ENCODE data around the gene MGAT5B. TPM values are rescaled to one million over a fixed set of nuclear protein-coding genes. Genes with fewer than 3 reads are reported as not detected.

The MGAT5B gene
- total and polyA plus RNA-seq, 8 donors: 0.10 to 1.7 (median 0.32) TPM; not detected in 4

GRCh38 chr17:76903631-76904030 is 35.4 kb downstream of the MGAT5B start:
- DNase-seq: no peak
- WGBS, 5 donors: 67 to 75% (median 71%) methylated on average over 6 to 9 of the region's 9 CpGs
- Histone ChIP-seq H3K36me3 (no peaks in the 10 kb centered on the region), H3K27ac (no peak overlapping the region), H3K4me1 (no peaks in the 10 kb centered on the region), H3K9me3 (no peaks in the 10 kb centered on the region), H3K27me3 (peaks cover 0 to 31% (median 14%) of the 10 kb centered on the region in 3 donors), H3K4me3 (no peak overlapping the region)
- TF ChIP-seq EP300 (IDR thresholded peaks at IDR 0.05): no peak
- TF ChIP-seq CTCF (IDR thresholded peaks at IDR 0.05): no peak
- intact Hi-C loops (cut with DNase I; ENCODE audit: low total_unique reads): no loop called here

GRCh38 chr17:76904116-76904515 is 35.9 kb downstream of the MGAT5B start:
- TF ChIP-seq POLR2AphosphoS5 (IDR thresholded peaks at IDR 0.05) (no peak), CTCF (IDR thresholded peaks at IDR 0.05) (no peak), POLR2A (IDR thresholded peaks at IDR 0.05) (no peak), EP300 (IDR thresholded peaks at IDR 0.05) (no peak)
- Histone ChIP-seq H3K9me3 (no peaks in the 10 kb centered on the region), H3K4me3 (no peak overlapping the region), H3K27me3 (peaks cover 0 to 30% (median 14%) of the 10 kb centered on the region in 3 donors), H3K27ac (no peak overlapping the region), H3K36me3 (no peaks in the 10 kb centered on the region), H3K4me1 (no peaks in the 10 kb centered on the region)
- DNase-seq: no peak
- WGBS, 5 donors: 78 to 85% (median 83%) methylated on average over 13 of the region's 13 CpGs
- intact Hi-C loops (cut with DNase I; ENCODE audit: low total_unique reads): no loop called here

- Histone ChIP-seq H3K4me3 (no peak overlapping the region), H3K4me1 (no peaks in the 10 kb centered on the region), H3K27me3 (peaks cover 0 to 33% (median 14%) of the 10 kb centered on the region in 3 donors), H3K9me3 (no peaks in the 10 kb centered on the region), H3K36me3 (no peaks in the 10 kb centered on the region), H3K27ac (no peak overlapping the region)
- no peak for DNase-seq
- intact Hi-C loops (cut with DNase I; ENCODE audit: low total_unique reads): no loop called here
- WGBS, 5 donors: 81 to 100% (median 95%) methylated on average over 7 to 8 of the region's 8 CpGs
- TF ChIP-seq CTCF (IDR thresholded peaks at IDR 0.05) (no peak), POLR2AphosphoS5 (IDR thresholded peaks at IDR 0.05) (no peak), EP300 (IDR thresholded peaks at IDR 0.05) (no peak), POLR2A (IDR thresholded peaks at IDR 0.05) (no peak)
Observed at GRCh38 chr17:76905036-76905435, 36.8 kb downstream of the MGAT5B start.

- 36 to 70% (median 60%) methylated on average over 11 to 17 of the region's 17 CpGs for WGBS, 5 donors
- Histone ChIP-seq H3K9me3 (no peaks in the 10 kb centered on the region), H3K4me3 (no peak overlapping the region), H3K27me3 (peaks cover 0 to 33% (median 14%) of the 10 kb centered on the region in 3 donors), H3K36me3 (no peaks in the 10 kb centered on the region), H3K27ac (no peak overlapping the region), H3K4me1 (no peaks in the 10 kb centered on the region)
- no peak for DNase-seq
- intact Hi-C loops (cut with DNase I; ENCODE audit: low total_unique reads): no loop called here
- TF ChIP-seq CTCF (IDR thresholded peaks at IDR 0.05): no peak
- TF ChIP-seq POLR2AphosphoS5 (IDR thresholded peaks at IDR 0.05): no peak
- no peak for TF ChIP-seq EP300 (IDR thresholded peaks at IDR 0.05)
- no peak for TF ChIP-seq POLR2A (IDR thresholded peaks at IDR 0.05)
Observed at GRCh38 chr17:76905836-76906235, 37.6 kb downstream of the MGAT5B start.

Data from stomach (tissue), 9 donors.